HEK293T (cell line): ENCODE data around the gene NPC1.
"Not testable (repeated sequence)": the region's sequence is repeated elsewhere in the genome, so short reads cannot be mapped to it uniquely, and the experiment has no call there.

Source experiments
- CTCF ChIA-PET: fragments of 350-600 bp; formaldehyde crosslinking; extraction: SDS; loops from one replicate; lab custom pipeline; 2021; ENCODE audit warnings: antibody characterized with exemption, inconsistent platforms; lab: Yijun Ruan, JAX
- POLR2A ChIA-PET: fragments of 350-600 bp; formaldehyde crosslinking; extraction: SDS; loops from one replicate; lab custom pipeline; 2020; ENCODE audit warnings: antibody characterized with exemption, inconsistent platforms; lab: Yijun Ruan, JAX
- DNase-seq: peaks from one replicate; pipeline ENCODE4 v3.0.0; 2012; ENCODE audit warnings: mixed read lengths; ENCODE audit errors: extremely low spot score
- ARNT ChIP-seq: fragments of 450-650 bp; IDR thresholded peaks from 2 replicates; pipeline ENCODE4 v1.6.1; 2017; ENCODE audit warnings: mild to moderate bottlenecking
- BHLHE40 ChIP-seq: fragments of 450-650 bp; IDR thresholded peaks from 2 replicates; pipeline ENCODE4 v1.6.1; 2016; ENCODE audit warnings: mild to moderate bottlenecking, moderate library complexity, borderline replicate concordance
- CTBP1 ChIP-seq: fragments of 450-650 bp; IDR thresholded peaks from 2 replicates; pipeline ENCODE4 v1.6.1; 2016; ENCODE audit warnings: borderline replicate concordance
- ELF4 ChIP-seq: fragments of 450-650 bp; IDR thresholded peaks from 2 replicates; pipeline ENCODE4 v1.6.1; 2017; ENCODE audit warnings: antibody characterized with exemption
- FOXA1 ChIP-seq: fragments of 450-650 bp; IDR thresholded peaks from 2 replicates; pipeline ENCODE4 v1.6.1; 2016; ENCODE audit warnings: mild to moderate bottlenecking
- FOXK2 ChIP-seq: fragments of 450-650 bp; IDR thresholded peaks from 2 replicates; pipeline ENCODE4 v1.6.1; 2016; ENCODE audit warnings: mild to moderate bottlenecking
- FOXM1 ChIP-seq: fragments of 450-650 bp; IDR thresholded peaks from 2 replicates; pipeline ENCODE4 v1.6.1; 2017; ENCODE audit warnings: mild to moderate bottlenecking, borderline replicate concordance
- HDGF ChIP-seq: fragments of 450-650 bp; IDR thresholded peaks from 2 replicates; pipeline ENCODE4 v1.6.1; 2017; ENCODE audit warnings: antibody characterized with exemption, borderline replicate concordance
- L3MBTL2 ChIP-seq: fragments of 450-650 bp; conservative IDR thresholded peaks from 2 replicates; pipeline ENCODE4 v1.6.1; 2016; ENCODE audit warnings: mild to moderate bottlenecking
- LEF1 ChIP-seq: fragments of 450-650 bp; IDR thresholded peaks from 2 replicates; pipeline ENCODE4 v1.6.1; 2017; ENCODE audit warnings: mild to moderate bottlenecking, borderline replicate concordance
- NFRKB ChIP-seq: fragments of 450-650 bp; IDR thresholded peaks from 2 replicates; pipeline ENCODE4 v1.6.1; 2016; ENCODE audit warnings: mild to moderate bottlenecking, moderate library complexity
- PKNOX1 ChIP-seq: fragments of 450-650 bp; IDR thresholded peaks from 2 replicates; pipeline ENCODE4 v1.6.1; 2016
- SP1 ChIP-seq: fragments of 450-650 bp; IDR thresholded peaks from 2 replicates; pipeline ENCODE4 v1.6.1; 2017
- SUZ12 ChIP-seq: fragments of 450-650 bp; IDR thresholded peaks from 2 replicates; pipeline ENCODE4 v1.6.1; 2016; ENCODE audit warnings: mild to moderate bottlenecking
- TARDBP ChIP-seq: fragments of 450-650 bp; IDR thresholded peaks from 2 replicates; pipeline ENCODE4 v1.6.1; 2016
- ZNF384 ChIP-seq: fragments of 450-650 bp; IDR thresholded peaks from 2 replicates; pipeline ENCODE4 v1.6.1; 2016

Gene NPC1

GRCh38 chr18:23580677-23581367 lies 5.5 kb downstream of the NPC1 start:
- no peak for DNase-seq
- CTCF ChIA-PET: no interaction called here
- no peak for TF ChIP-seq SUZ12
- POLR2A ChIA-PET: no interaction called here

GRCh38 chr18:23578891-23579653 lies 7.2 kb downstream of the NPC1 start:
- POLR2A ChIA-PET: interaction anchor here (0.8 kb wide), 1 partner anchor 77 kb away, joined by 3 read pairs; no protein-coding TSS in a partner anchor
- TF ChIP-seq TARDBP (no peak), ZNF384 (no peak), FOXA1 (no peak), FOXK2 (no peak), CTBP1 (no peak), ARNT (no peak), PKNOX1 (no peak), L3MBTL2 (no peak), NFRKB (no peak)
- DNase-seq: no peak
- CTCF ChIA-PET: interaction anchor here (1.7 kb wide), 1 partner anchor 64 kb away, joined by 3 read pairs; no protein-coding TSS in a partner anchor

- no peak for DNase-seq
- CTCF ChIA-PET: interaction anchor here (1.7 kb wide), 1 partner anchor 63 kb away, joined by 3 read pairs; no protein-coding TSS in a partner anchor
- TF ChIP-seq SUZ12 (no peak), SP1 (no peak), TARDBP (no peak), FOXA1 (no peak), ELF4 (no peak), LEF1 (no peak), FOXK2 (no peak), NFRKB (no peak), PKNOX1 (no peak), L3MBTL2 (no peak), BHLHE40 (no peak), CTBP1 (no peak), HDGF (no peak), ZNF384 (no peak), ARNT (no peak)
- POLR2A ChIA-PET: interaction anchor here (0.8 kb wide), 1 partner anchor 76 kb away, joined by 3 read pairs; no protein-coding TSS in a partner anchor
Measured at GRCh38 chr18:23578067-23578701, 8.1 kb downstream of the NPC1 start.

GRCh38 chr18:23577521-23577920 lies 8.8 kb downstream of the NPC1 start:
- DNase-seq, CTCF ChIA-PET, POLR2A ChIA-PET: not testable (repeated sequence)

GRCh38 chr18:23575309-23575651 lies 11.0 kb downstream of the NPC1 start:
- POLR2A ChIA-PET: no interaction called here
- CTCF ChIA-PET: no interaction called here
- TF ChIP-seq FOXA1 (no peak), ELF4 (no peak), TARDBP (no peak), FOXM1 (no peak), CTBP1 (no peak), ZNF384 (no peak), L3MBTL2 (no peak), FOXK2 (no peak), HDGF (no peak), PKNOX1 (no peak), ARNT (no peak), SUZ12 (no peak), BHLHE40 (no peak), LEF1 (no peak)
- no peak for DNase-seq

- TF ChIP-seq FOXK2 (no peak), PKNOX1 (no peak), SUZ12 (no peak), SP1 (no peak)
- POLR2A ChIA-PET: no interaction called here
- DNase-seq: no peak
- CTCF ChIA-PET: no interaction called here
Measured at GRCh38 chr18:23574611-23575308, 11.5 kb downstream of the NPC1 start.
